Psoas muscle (tissue), 8 donors: ENCODE data around the gene CDKAL1. TPM values are rescaled to one million over a fixed set of nuclear protein-coding genes. Genes with fewer than 3 reads are reported as not detected.

ENCODE experiments used
- ATAC-seq, 4 donors: fragments of 200-7000 bp; cut with Tn5 transposase; one replicate each; pipeline ENCODE4 v1.9.1; 2020; ENCODE audit warnings: moderate library complexity in 3 of 4, mild to moderate bottlenecking in 2 of 4
- DNase-seq, 2 donors: peaks; one replicate each; pipeline ENCODE4 v3.0.0-alpha.2; 2020
- H3K27ac ChIP-seq: fragments of 200-600 bp; one replicate; pipeline ENCODE4 v1.8.0; 2022
- H3K27me3 ChIP-seq, 3 donors: fragments of 200-600 bp in 1 of 3; one replicate each; pipeline versions ENCODE4 v1.6.1 to v1.8.0; 2013 to 2022; ENCODE audit warnings: low read length in 2 of 3, mild to moderate bottlenecking in 2 of 3, moderate library complexity in 1 of 3; ENCODE audit not compliant: insufficient read depth in 3 of 3
- H3K36me3 ChIP-seq, 2 donors: fragments of 200-600 bp in 1 of 2; one replicate each; pipeline versions ENCODE4 v1.6.1 to v1.8.0; 2013 to 2022; ENCODE audit warnings: low read depth in 1 of 2, mild to moderate bottlenecking in 1 of 2, moderate library complexity in 1 of 2; ENCODE audit not compliant: insufficient read depth in 1 of 2
- H3K4me1 ChIP-seq: fragments of 200-600 bp; one replicate; pipeline ENCODE4 v1.8.0; 2022
- H3K4me3 ChIP-seq: fragments of 200-600 bp; one replicate; pipeline ENCODE4 v1.8.0; 2022; ENCODE audit warnings: mild to moderate bottlenecking
- H3K9me3 ChIP-seq: fragments of 200-600 bp; one replicate; pipeline ENCODE4 v1.8.0; 2022
- CTCF ChIP-seq: fragments of 200-600 bp; IDR thresholded peaks from one replicate; pipeline ENCODE4 v1.8.0; 2022; ENCODE audit warnings: antibody characterized with exemption
- WGBS, 3 donors: extraction: QIAGEN DNeasy Blood & Tissue Kit; methylation state at CpG; one replicate each; pipeline versions ENCODE4 v1.1.6 to v1.1.7; 2013; 5-methylcytosine and 5-hydroxymethylcytosine counted together
- intact Hi-C, 2 donors: fragments of 100-400 bp; cut with DNase I; formaldehyde crosslinking; loops; one replicate each; pipeline versions ENCODE4 v1.11.0 to v1.14.2; 2022
- polyA plus RNA-seq, 3 donors: library from polyadenylated mRNA; stranded (reverse); fragments of 200-250 nt; gene quantifications; one replicate each; pipeline ENCODE4 v1.2.3, GENCODE V29; 2013
- total RNA-seq, 4 donors: library from RNA; stranded (reverse); fragmentation: NEBNext Ultra II Directional in 2 of 4; extraction: Animal tissue kit (Norgen Biotek cat#: 25700) in 2 of 4; gene quantifications; one replicate each; pipeline versions ENCODE4 v1.2.1 to v1.2.4, GENCODE V29; 2021 to 2023
- donor health status: healthy with polysubstance abuse.
- donor health status: DM: no; HTN: no; CAD: no; lungs with moderate emphysema.
- donor health status: Bipolar disorder and iron deficiency.
- donor health status: healthy.
- donor health status: DM: yes; HTN: yes; CAD: no.
- donor health status: DM: no; HTN: no; CAD: no.
- donor health status: DM: no; HTN: no; CAD: no.
- donor health status: DM: yes; HTN: yes; CAD: no.

Gene CDKAL1
- total and polyA plus RNA-seq, 7 donors = 4.5 to 16.1 (median 12.9) TPM

- ATAC-seq = no peak
Observed at GRCh38 chr6:20833881-20834515, 299.7 kb downstream of the CDKAL1 start.

GRCh38 chr6:20835315-20836010 is 301.2 kb downstream of the CDKAL1 start:
- TF ChIP-seq CTCF = no peak
- no peaks in the 10 kb centered on the region for H3K9me3 ChIP-seq
- intact Hi-C loops = no loop called here
- 85 to 92% (median 91%) methylated on average over 6 of the region's 6 CpGs for WGBS, 3 donors
- H3K4me3 ChIP-seq = no peak overlapping the region
- H3K27ac ChIP-seq = no peak overlapping the region
- DNase-seq = no peak
- H3K4me1 ChIP-seq = no peaks in the 10 kb centered on the region
- no peaks in the 10 kb centered on the region for H3K36me3 ChIP-seq
- H3K27me3 ChIP-seq = no peaks in the 10 kb centered on the region
- ATAC-seq = no peak

More at GRCh38 chr6:20833881-20834515, 299.7 kb downstream of the CDKAL1 start:
- DNase-seq = no peak
- WGBS, 3 donors = 79 to 85% (median 80%) methylated on average over 8 of the region's 8 CpGs
- intact Hi-C loops = no loop called here
- Histone ChIP-seq H3K4me1 (no peaks in the 10 kb centered on the region), H3K36me3 (no peaks in the 10 kb centered on the region), H3K4me3 (no peak overlapping the region), H3K9me3 (no peaks in the 10 kb centered on the region), H3K27ac (no peak overlapping the region), H3K27me3 (no peaks in the 10 kb centered on the region)
- TF ChIP-seq CTCF = no peak

- no peak for TF ChIP-seq CTCF
- no peak overlapping the region for H3K27ac ChIP-seq
- H3K27me3 ChIP-seq = no peaks in the 10 kb centered on the region
- intact Hi-C loops = no loop called here
- H3K4me3 ChIP-seq = no peak overlapping the region
- 82 to 86% (median 85%) methylated on average over 2 of the region's 2 CpGs for WGBS, 3 donors
- DNase-seq = no peak
- H3K9me3 ChIP-seq = no peaks in the 10 kb centered on the region
- ATAC-seq = no peak
- H3K4me1 ChIP-seq = no peaks in the 10 kb centered on the region
- no peaks in the 10 kb centered on the region for H3K36me3 ChIP-seq
Observed at GRCh38 chr6:20837189-20837588, 302.9 kb downstream of the CDKAL1 start.

- intact Hi-C loops = no loop called here
- no peaks in the 10 kb centered on the region for H3K4me1 ChIP-seq
- no peaks in the 10 kb centered on the region for H3K27me3 ChIP-seq
- no peak overlapping the region for H3K4me3 ChIP-seq
- no peak for TF ChIP-seq CTCF
- no peaks in the 10 kb centered on the region for H3K9me3 ChIP-seq
- no peak for ATAC-seq
- no peak for DNase-seq
- no peaks in the 10 kb centered on the region for H3K36me3 ChIP-seq
- WGBS, 3 donors = 84 to 92% (median 85%) methylated on average over 3 of the region's 3 CpGs
- no peak overlapping the region for H3K27ac ChIP-seq
Observed at GRCh38 chr6:20838113-20838512, 303.9 kb downstream of the CDKAL1 start.
